Skeletal muscle tissue (tissue), 4 donors: ENCODE measurements around the gene PDZD4. TPM values are rescaled to one million over a fixed set of nuclear protein-coding genes. Genes with fewer than 3 reads are reported as not detected.
"Not testable (repeated sequence)": the region's sequence is repeated elsewhere in the genome, so short reads cannot be mapped to it uniquely, and the experiment has no call there.

Source experiments
- H3K27ac ChIP-seq: one replicate; pipeline ENCODE4 v1.7.0; 2013; ENCODE audit warnings: mild to moderate bottlenecking, low read depth, low read length, inconsistent platforms
- H3K27me3 ChIP-seq, 3 donors: one replicate each; pipeline ENCODE4 v1.7.0; 2013; ENCODE audit warnings: low read length in 3 of 3; ENCODE audit not compliant: control insufficient read depth in 3 of 3, insufficient read depth in 3 of 3
- H3K36me3 ChIP-seq, 3 donors: one replicate each; pipeline ENCODE4 v1.7.0; 2013; ENCODE audit warnings: low read length in 3 of 3; ENCODE audit not compliant: control insufficient read depth in 3 of 3, insufficient read depth in 3 of 3
- H3K4me1 ChIP-seq, 3 donors: one replicate each; pipeline ENCODE4 v1.7.0; 2013; ENCODE audit warnings: low read length in 3 of 3, mild to moderate bottlenecking in 3 of 3; ENCODE audit not compliant: control insufficient read depth in 3 of 3, insufficient read depth in 3 of 3
- H3K4me3 ChIP-seq, 3 donors: one replicate each; pipeline ENCODE4 v1.7.0; 2013; ENCODE audit warnings: low read length in 3 of 3
- H3K9ac ChIP-seq, 3 donors: one replicate each; pipeline ENCODE4 v1.7.0; 2013; ENCODE audit warnings: low read length in 3 of 3, mild to moderate bottlenecking in 3 of 3, moderate library complexity in 2 of 3, low read depth in 1 of 3
- H3K9me3 ChIP-seq, 3 donors: one replicate each; pipeline ENCODE4 v1.7.0; 2013; ENCODE audit warnings: low read length in 3 of 3; ENCODE audit not compliant: control insufficient read depth in 3 of 3
- total RNA-seq: library from RNA; depleted of rRNA; stranded (reverse); fragments of >200 nt; gene quantifications from one replicate; pipeline ENCODE4 v1.2.3, GENCODE V29; 2014
- donor health status: Osteomylitis.

The PDZD4 gene
- total RNA-seq, 1 donor from 2014 or later = 2.6 TPM

DNA sequence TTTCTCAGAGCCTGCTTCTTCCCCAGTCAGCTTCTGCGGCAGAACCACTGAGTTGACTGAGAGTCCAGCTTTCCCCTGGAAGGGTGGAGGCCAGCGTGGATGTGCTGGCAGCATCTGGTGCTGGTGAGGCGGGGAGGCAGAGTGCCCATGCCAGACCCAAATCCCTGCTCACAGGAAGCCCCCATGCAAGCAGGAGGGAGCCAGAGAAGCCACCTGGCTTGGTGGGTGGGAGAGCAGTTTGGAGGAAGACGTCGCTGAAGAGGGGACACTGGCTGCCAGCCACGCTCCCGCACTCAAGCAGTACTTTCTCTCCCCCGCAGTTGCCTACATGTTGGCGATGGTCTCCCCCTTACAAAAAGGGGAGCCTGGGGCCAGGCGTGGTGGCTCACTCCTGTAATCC lies 6.0 kb downstream of the PDZD4 start:
- H3K4me3 ChIP-seq = no peak overlapping the region
- H3K27ac ChIP-seq = no peak overlapping the region
- H3K9ac ChIP-seq = no peak overlapping the region
- H3K27me3 ChIP-seq = peaks cover 0 to 19% (median 6%) of the 10 kb centered on the region in 3 donors
- peaks cover 3 to 5% (median 3%) of the 10 kb centered on the region in 3 donors for H3K4me1 ChIP-seq
- H3K36me3 ChIP-seq = no peaks in the 10 kb centered on the region
- H3K9me3 ChIP-seq = no peaks in the 10 kb centered on the region

DNA sequence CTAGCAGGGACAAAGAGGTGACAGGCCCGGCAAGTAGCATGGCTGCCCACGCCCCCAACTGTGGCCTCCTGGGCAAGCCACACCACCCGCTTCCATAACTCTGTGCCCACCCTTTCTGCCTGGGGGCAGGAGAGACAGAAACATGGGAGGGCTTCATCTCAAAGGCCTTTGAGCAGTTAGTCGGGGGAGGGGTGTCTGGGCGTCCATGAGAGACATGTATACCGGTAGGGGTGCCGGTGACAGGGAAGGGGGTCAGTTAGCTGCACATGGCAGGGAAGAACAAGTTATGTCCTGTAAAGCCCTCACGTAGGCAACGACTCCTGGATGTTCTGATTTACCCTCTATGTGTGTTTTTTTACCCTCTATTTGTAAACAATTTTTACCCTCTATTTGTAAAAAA lies 9.3 kb downstream of the PDZD4 start:
- Histone ChIP-seq H3K27me3 (peaks cover 0 to 15% (median 4%) of the 10 kb centered on the region in 3 donors), H3K27ac (no peak overlapping the region), H3K4me3 (no peak overlapping the region), H3K4me1 (peaks cover 2 to 7% (median 5%) of the 10 kb centered on the region in 3 donors), H3K36me3 (no peaks in the 10 kb centered on the region), H3K9ac (no peak overlapping the region), H3K9me3 (no peaks in the 10 kb centered on the region)

DNA sequence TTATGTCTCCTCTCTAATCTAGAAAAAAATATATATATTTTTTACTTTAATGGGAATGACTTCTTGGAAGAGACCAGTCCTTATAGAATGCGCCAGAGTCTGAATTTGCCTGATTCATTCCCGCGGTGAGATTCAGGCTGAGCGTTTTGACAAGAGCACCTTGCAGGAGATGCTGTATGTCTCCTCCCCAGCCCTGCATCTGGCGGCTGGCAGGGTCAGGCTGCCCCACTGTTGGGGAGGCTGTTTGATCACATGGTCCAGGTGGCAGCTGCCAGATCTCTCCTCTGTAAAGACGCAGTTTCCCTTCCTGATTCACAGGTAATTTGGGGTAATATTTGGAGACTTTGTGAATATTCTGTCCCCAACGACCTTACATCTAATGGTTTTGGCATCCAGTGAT lies 9.7 kb downstream of the PDZD4 start:
- Histone ChIP-seq H3K4me1 (peaks cover 2 to 7% (median 5%) of the 10 kb centered on the region in 3 donors), H3K27ac (no peak overlapping the region), H3K9me3 (no peaks in the 10 kb centered on the region), H3K36me3 (no peaks in the 10 kb centered on the region), H3K4me3 (no peak overlapping the region), H3K27me3 (peaks cover 0 to 15% (median 4%) of the 10 kb centered on the region in 3 donors), H3K9ac (no peak overlapping the region)

DNA sequence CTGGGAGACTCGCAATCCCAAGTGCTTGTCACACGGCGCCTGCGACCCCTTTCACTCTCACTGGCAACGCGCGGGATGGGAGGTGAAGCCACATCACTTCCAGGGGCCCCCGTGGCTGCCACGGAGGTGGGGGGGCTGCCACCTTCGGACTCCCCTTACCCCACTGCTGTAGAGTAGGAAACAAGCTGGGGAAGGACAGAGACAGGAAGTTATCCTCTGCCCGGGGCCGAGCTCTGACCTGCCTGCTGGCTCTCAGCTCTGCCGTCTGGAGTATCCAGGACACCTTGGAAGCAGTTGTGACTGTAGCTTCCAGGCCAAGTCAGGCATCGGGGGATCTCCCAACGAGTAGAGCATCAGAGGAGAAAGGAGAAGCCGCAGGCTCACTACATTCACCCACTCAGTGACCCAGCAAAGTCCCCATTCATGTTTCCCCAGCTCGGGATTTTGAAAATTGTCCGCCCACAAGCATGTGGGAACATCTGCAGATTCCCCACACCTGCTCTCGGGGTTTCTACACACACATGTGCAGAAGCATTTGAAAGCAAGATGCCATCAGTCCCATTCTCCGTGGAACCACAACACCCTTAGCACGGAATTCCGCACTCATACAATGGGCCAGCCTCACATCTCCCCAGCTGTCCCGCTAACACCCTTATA lies 10.8 kb downstream of the PDZD4 start:
- Histone ChIP-seq H3K4me1 (peaks cover 2 to 7% (median 5%) of the 10 kb centered on the region in 3 donors), H3K27ac (no peak overlapping the region), H3K4me3 (peak overlapping the region; percentile 35 to 48 (median 37)), H3K27me3 (peaks cover 0 to 15% (median 4%) of the 10 kb centered on the region in 3 donors), H3K9ac (peak overlapping the region in 2 of 3 donors; percentile 23 to 60), H3K9me3 (no peaks in the 10 kb centered on the region), H3K36me3 (no peaks in the 10 kb centered on the region)

DNA sequence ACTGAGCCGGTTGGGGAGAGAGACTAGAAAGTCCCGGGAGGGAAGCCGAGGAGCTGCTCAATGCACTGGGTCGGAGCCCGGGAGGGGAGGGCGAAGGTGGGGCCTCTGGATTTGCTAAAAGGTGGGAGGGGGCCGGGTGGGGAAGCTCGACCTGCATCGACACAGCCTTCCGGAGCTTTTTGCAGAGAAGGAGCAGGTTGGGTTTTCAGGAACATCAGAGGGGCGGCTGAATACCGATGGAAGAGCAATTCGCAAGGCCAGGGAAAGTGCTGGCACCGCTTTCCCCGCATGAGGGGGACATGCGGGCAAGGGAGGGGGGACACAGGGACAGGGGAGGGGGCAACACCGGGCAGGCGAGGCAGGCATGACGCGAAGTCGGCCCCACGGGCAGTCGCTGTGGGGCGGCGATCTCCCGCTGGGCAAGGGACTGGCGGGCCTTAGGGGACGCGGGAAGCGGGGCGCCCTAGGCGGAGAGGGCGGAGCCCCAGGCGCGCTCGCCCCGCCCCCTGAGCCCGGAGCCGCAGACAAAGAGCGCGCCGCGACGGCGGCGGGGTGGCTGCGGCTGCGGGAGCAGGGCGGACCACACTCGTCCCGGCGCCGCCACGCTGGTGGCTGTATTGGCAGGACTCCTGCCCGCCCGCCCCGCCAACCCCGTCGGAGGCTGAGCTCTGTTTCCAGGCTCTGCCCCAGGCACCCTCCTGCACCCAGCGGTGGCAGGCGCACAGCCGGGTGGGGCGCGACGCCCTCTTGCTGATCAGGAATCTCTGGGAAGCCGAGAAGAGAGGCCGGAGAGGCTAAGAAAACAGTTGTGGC lies 11.6 kb downstream of the PDZD4 start:
- Histone ChIP-seq H3K27me3 (peaks cover 0 to 12% (median 1%) of the 10 kb centered on the region in 3 donors), H3K9ac (peak overlapping the region in 2 of 3 donors; percentile 23 to 60), H3K4me3 (peak overlapping the region; percentile 37 to 49 (median 48)), H3K36me3 (no peaks in the 10 kb centered on the region), H3K9me3 (no peaks in the 10 kb centered on the region), H3K4me1 (peaks cover 2 to 7% (median 5%) of the 10 kb centered on the region in 3 donors), H3K27ac (no peak overlapping the region)

DNA sequence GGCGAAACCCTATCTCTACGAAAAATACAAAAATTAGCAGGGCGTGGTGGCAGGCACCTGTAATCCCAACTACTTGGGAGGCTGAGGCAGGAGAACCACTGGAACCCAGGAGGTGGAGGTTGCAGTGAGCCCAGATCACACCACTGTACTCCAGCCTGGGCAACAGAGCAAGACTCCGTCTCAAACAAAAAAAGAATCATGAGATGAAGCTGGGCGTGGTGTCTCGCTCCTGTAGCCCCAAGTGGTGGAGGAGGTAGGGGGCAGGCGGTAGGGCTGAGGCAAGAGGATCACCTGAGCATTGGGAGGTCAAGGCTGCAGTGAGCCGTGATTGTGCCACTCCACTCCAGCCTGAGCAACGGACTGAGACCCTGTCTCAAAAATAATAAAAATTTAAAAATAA lies 12.3 kb downstream of the PDZD4 start:
- not testable (repeated sequence) for H3K9me3 ChIP-seq, H3K27ac ChIP-seq, H3K27me3 ChIP-seq, H3K9ac ChIP-seq, H3K36me3 ChIP-seq, H3K4me1 ChIP-seq, H3K4me3 ChIP-seq

DNA sequence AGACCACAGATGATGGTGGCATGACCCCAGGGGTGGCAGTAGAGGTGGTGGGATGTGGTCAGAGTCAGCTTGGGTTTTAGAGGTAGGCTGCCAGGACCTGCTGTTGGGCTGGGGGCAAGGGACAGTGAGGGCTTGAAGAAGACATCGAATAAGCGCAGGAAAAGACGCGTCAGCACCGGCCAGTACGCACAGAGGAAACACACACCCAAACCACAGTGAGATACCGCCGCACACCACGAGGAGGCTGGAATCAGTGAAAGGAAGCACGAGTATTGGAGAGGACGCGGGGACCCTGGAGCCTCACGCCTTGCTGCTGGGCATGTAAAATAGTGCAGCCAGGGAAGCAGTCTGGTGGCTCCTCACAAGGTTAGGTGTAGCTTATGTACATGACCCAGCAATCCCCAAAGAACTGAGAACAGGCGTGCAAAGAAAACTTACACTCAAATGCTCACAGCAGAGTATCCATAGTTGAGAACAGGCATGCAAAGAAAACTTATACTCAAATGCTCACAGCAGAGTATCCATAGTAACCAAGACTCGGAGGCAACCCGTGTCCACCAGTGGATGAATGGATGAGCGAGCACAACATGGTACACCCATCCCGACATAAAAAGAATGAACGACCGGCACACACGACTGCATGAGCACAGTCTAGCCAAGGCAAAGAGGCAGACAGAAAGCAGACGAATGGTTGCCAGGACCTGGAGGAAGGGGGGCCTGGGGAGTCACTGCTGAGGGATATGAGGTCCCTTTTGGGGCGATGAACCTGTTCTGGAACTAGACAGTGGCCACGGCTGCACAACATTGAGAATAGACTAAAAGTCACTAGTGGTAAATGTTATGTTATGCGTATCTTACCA lies 13.3 kb downstream of the PDZD4 start:
- H3K9ac ChIP-seq = no peak overlapping the region
- H3K36me3 ChIP-seq = no peaks in the 10 kb centered on the region
- no peak overlapping the region for H3K4me3 ChIP-seq
- peaks cover 2 to 7% (median 5%) of the 10 kb centered on the region in 3 donors for H3K4me1 ChIP-seq
- H3K9me3 ChIP-seq = no peaks in the 10 kb centered on the region
- peaks cover 0 to 10% (median 0%) of the 10 kb centered on the region in 3 donors for H3K27me3 ChIP-seq
- no peak overlapping the region for H3K27ac ChIP-seq

DNA sequence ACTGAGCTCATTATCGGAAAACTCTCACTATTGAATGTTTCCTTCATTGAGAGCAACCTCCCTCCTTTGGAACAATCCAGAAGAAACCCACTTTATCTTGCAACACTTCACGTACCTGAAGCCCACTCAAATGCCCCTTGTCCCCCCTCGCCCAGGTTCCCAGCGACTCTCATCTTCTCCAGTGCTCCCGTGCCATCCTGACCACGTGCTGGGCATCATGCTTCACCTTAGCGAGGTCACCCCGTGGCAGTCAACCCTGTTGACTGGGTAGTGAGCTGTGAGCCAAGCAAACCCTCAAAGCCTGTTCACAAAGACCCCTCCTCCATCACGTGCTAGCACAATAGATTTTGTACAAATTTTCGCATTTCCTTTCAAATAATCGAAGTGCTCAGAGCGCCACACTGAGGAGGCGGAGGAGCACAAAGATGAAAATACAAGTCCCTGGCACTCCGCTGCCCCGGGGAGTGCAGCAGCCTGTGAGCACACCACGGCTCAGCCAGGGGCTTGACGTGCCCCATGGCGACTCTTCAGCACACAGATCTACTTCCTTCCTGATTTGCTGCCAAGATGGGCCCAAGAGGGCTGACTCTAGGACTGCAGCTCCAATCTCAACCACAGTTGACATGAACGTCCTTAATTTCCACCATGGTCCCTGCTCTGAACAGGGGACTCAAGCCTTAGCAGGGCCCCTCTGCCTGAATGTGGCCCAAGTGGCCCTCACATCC lies 15.6 kb downstream of the PDZD4 start:
- no peaks in the 10 kb centered on the region for H3K9me3 ChIP-seq
- H3K27me3 ChIP-seq = peaks cover 0 to 9% (median 0%) of the 10 kb centered on the region in 3 donors
- no peak overlapping the region for H3K4me3 ChIP-seq

DNA sequence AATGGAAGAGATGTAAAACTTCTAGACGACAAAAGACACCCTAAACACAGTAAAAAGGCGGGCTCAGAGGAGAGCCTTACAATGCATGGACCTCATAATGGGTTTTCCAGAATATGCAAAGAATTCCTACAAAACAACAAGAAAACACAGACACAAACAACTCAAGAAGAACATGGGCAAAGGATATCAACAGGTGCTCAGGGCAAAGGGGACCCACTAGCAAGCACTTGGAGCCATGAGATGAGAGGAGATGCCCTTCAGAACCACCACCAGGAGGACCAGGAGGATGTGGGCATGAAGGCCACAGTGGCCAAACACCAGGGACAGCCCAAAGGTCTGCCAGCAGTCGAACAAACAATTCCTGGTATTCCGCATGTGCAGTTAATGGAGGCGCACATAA lies 17.2 kb downstream of the PDZD4 start:
- Histone ChIP-seq H3K4me3 (no peak overlapping the region), H3K9me3 (no peaks in the 10 kb centered on the region), H3K4me1 (no peaks in the 10 kb centered on the region), H3K27ac (no peak overlapping the region), H3K9ac (no peak overlapping the region), H3K27me3 (peaks cover 0 to 8% (median 0%) of the 10 kb centered on the region in 3 donors), H3K36me3 (no peaks in the 10 kb centered on the region)

More for the DNA sequence above, 15.6 kb downstream of the PDZD4 start:
- no peaks in the 10 kb centered on the region for H3K36me3 ChIP-seq
- H3K4me1 ChIP-seq = peaks cover 2 to 6% (median 5%) of the 10 kb centered on the region in 3 donors
- H3K9ac ChIP-seq = no peak overlapping the region
- H3K27ac ChIP-seq = no peak overlapping the region
